HG02981 (cell line): ENCODE measurements around the gene RARG.
"Not testable (repeated sequence)": the region's sequence is repeated elsewhere in the genome, so short reads cannot be mapped to it uniquely, and the experiment has no call there.

Experiments used
- ATAC-seq: cut with Tn5 transposase; IDR thresholded peaks from one replicate; pipeline ENCODE4 v1.9.1; 2021; ENCODE audit warnings: mild to moderate bottlenecking, moderate library complexity; ENCODE audit not compliant: unreplicated experiment

Gene RARG

DNA sequence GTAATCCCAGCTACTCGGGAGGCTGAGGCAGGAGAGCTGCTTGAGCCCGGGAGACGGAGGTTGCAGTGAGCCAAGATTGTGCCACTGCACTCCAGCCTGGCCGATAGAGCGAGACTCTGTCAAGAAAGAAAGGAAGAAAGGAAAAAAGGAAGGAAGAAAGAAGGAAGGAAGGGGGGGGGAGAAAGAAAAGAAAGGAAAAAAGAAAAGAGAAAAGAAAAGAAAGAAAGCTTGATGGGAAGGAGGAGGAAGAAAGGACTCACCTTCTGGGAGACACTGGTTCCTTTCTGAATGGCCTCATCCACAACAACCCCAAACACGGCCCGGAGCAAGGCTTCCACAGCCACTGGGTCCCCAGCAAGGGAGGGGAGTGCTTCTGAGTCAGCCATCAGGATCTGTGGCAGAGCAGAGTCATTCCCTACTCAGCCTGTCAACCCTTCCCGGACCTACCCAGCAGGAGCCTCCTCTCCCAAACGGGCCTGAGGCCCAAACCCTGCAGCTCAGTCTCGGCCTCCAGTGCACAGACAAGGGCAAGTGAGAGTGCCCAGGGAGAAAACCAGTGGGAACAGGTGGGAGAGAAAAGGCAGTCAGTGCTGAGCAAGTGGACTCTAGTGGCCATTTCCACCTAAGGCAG lies 58.8 kb downstream of the RARG start:
- no peak for ATAC-seq

DNA sequence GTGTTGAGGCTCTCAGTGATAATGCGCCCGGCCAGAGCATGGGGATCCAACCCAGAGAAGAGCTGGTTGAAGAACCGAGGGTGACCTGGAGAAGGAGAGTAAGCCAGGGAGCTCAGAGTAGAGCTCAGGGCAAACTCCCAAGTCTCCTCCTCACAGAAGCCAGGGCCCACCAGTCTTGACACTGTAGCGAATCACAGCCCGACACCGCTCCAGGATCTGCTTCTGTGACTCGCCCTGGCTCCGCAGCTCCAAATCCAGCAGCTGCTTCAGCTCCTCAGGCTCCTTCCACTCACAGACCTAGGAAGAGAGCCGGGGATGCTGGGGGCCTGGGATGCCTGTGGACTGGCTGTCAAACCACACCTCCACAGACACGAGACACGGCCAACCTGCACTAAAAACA lies 59.7 kb downstream of the RARG start:
- no peak for ATAC-seq

DNA sequence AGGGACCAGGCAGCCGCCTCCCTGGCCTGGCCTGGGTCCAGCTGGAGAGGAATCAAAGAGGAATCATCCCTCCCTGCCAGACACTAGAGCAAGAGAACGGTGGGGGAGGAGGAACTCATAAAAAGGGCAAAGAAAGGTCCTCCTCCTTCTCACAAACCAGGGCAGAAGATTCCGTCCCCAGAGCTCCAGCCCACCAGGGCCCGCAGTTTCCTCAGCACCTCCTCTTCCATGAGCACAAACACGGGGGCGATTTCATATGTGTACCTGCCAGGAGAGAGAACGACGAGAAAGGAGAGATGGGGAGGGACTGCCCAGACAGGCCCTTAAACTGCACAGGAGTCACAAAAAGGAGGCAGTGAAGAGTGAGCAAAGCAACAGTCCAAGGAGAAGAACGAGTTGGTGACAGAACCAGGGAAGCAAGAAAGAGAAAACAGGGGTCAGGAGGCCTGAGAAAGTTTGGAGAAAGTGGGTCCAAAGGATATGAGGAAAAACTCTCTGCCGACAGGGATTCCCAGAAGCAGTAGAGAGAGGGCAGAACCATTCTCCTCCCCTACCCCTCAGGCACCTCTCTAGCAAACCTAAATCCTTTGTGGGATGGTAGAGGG lies 60.2 kb downstream of the RARG start:
- ATAC-seq: no peak

DNA sequence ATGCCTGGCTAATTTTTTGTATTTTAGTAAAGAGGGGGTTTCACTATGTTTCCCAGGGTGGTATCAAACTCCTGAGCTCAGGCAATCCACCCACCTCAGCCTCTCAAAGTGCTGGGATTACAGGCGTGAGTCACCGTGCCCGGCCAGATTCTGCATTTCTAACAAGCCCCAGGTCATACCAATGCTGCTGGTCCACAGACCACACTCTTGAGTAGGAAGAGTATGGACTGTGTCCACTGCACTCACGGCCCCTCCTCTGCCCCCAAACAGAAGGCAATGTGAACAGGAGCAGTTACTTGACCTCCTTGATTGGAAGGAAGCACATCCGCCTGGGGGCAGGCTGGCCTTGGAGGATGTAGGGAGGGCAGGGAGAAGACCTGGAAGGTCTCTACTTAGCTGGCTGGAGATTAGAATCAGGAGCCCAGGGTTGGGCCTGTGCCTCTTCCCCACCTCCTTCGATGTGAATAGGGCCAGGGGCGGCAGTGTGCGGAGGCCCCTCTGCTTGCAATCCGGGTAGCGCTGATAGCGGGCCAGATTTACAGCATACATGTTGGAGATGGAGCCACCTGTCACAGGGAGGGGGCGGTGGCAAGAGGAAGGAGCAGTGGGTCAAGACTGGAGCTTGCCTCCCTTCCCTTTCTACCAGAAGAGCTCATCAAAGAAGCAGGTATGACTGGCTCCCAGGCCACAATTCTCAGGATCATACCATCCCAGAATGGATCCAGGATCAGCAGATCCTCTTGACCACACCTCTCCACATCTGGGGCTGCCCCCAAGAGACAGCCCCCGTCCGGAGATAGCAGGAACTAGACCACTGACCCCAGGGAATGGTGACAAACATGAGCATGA lies 60.9 kb downstream of the RARG start:
- no peak for ATAC-seq

DNA sequence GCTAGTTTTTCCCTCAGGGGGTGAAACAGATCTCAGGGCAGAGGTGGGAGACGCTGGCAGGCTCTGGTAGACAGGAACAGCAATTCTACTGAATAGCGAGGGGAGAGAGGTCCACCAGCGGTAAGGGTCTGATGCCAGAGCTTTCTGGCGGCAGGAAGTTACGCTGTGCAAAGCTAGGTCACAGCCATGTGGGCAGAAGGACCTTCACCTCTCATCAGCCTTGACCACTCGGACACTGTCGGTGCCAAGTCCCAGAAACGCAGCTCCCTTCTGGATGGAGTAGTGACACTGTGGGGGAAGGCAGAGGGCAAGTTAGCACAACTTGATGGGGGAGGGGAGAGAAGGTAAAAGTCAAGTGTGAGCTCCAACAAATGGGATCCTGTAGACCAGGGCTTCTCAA lies 61.8 kb downstream of the RARG start:
- ATAC-seq: no peak

DNA sequence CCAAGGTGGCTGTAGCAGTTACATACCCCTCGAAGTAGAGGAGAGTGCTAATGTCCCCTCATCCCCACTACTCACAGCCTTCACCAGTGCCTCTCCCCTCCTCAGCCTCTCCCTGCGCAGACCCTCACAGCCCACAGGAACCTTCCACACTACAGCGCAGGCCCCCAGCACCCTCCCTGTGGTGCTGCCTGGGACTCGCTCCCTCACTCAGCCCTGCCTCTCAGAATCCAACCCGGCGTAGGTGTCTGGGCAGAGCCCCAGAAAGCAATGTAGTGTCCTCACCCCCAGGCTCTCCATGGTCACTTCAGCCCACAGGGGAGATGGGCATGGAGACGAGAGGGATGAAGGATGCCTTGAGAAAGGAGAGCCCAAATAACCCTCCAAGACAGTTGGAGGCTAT lies 62.4 kb downstream of the RARG start:
- no peak for ATAC-seq

DNA sequence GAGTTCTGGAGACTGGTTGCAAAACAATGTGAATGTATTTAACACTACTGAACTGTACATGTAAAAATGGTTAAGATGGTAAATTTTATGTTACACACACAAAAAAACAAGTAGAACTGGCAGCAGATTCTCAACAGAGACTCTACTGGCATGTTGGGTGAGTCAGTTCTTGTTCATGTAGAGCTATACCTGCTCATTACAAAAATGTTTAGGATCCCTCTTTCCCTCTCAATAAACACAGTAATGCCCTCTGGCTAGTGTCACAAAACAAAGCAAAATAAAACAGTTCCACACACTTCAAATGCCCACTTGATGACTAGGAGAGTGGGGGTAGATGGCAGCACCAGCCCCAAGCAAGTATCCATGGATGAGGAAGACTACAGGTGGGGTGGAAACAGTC lies 65.2 kb downstream of the RARG start:
- no peak for ATAC-seq

DNA sequence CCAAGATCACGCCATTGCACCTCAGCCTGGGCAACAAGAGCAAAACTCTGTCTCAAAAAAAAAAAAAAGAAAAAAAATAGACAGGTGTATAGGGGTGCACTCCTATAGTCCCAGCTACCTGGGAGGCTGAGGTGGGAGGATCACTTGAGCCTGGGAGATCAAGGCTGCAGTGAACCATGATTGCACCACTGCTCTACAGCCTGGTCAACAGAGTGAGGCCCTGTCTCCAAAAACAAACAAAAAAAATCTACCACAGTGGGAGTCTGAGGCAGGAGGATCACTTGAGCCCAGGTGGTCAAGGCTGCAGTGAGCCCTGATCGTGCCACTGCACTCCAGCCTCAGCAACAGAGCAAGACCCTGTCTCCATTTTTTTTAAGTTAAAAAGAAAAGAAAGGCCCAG lies 69.0 kb downstream of the RARG start:
- not testable (repeated sequence) for ATAC-seq

DNA sequence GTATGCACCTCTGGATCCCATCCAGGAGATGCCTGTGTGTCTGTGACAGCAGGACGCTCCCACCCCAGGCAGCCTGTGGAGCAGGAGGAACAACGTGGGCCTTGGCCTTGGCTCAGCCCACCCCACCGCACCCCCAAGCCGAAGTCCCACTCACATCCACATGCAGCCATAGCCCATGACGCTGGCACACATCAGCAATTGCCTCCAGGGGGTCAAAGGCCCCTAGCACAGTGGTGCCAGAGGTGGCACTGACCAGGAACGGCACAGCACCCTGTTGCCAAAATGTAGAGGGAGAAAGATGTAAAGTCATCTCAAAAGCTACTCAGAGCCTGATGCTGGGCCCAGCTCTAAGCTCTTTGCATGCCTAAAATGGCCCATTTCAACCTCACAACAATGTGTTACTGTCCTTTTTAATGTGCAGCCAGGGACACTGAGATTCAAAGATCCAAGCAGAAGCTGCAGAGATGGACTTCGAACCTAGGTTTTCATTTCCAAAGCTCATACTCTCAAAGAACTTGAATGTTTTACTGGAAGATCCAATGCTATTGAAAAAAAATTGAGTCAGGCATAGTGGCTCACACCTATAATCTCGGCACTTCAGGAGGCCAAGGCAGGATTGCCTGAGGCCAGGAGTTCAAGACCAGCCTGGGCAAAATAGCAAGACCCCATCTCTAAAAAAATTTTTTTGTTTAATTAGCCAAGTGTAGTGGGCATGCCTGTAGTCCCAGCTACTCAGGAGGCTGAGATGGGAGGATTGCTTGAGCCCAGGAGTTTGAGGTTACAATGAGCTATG lies 70.7 kb downstream of the RARG start:
- no peak for ATAC-seq

DNA sequence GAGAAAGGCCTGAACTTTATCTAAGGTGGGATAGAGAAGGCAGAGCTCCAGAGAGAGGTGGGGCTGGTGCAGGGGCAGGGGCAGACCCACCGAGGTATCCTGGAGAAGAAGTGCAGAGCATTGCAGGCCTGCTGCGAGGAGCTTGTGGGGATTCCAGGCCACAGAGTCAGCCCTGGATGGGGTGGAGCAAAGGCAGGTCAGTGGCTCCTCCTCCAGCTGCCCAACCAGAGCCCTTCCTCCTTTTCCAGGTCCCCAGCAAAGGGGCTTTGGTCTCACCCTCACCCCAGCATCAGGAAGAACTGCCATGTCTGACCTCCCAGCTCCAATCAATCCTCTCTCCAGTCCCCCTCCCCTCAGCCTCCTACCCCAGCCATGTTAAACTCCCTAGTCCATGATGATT lies 71.3 kb downstream of the RARG start:
- no peak for ATAC-seq
